HCT116 (cell line): ENCODE results near the gene CD3E. TPM values are rescaled to one million over a fixed set of nuclear protein-coding genes. Genes with fewer than 3 reads are reported as not detected.

Experiments
- ATAC-seq: fragments of 200-7000 bp; cut with Tn5 transposase; 2 replicates; pipeline ENCODE4 v1.9.1; 2020; ENCODE audit warnings: mild to moderate bottlenecking, moderate library complexity
- BruUV-seq: library from RNA; stranded (reverse); fragments of 400-500 nt; replicated peaks from 2 replicates; lab custom pipeline; 2021; lab: Mats Ljungman, UMichigan
- CTCF ChIA-PET: fragments of 300-600 bp; sonication (Branson Sonifier 250); formaldehyde crosslinking; loops from one replicate; lab custom pipeline; 2021; ENCODE audit warnings: antibody characterized with exemption; lab: Charles Lee
- POLR2A ChIA-PET: fragments of 300-600, 350-600 bp; sonication (Branson Sonifier 250); formaldehyde crosslinking; loops from one replicate; lab custom pipeline; 2021; ENCODE audit warnings: antibody characterized with exemption; lab: Charles Lee
- RAD21 ChIA-PET, 2 experiments: fragments of 300-600 bp; sonication (Branson Sonifier 250); formaldehyde crosslinking; loops; one replicate each; lab custom pipeline; 2023; ENCODE audit warnings: low total read pairs in 2 of 2; ENCODE audit not compliant: uncharacterized antibody in 2 of 2, unreplicated experiment in 2 of 2, low non-redundant PET in 1 of 2; lab: Charles Lee
- DNase-seq: peaks from one replicate; pipeline ENCODE4 v3.0.0-alpha.2; 2010; ENCODE audit warnings: low read depth, low spot score
- H2AFZ ChIP-seq: fragments of 200-600 bp; shearing (Covaris generic), sonication (generic); 2 replicates; pipeline ENCODE4 v1.6.1; 2017; ENCODE audit warnings: low read depth, mixed run types, mixed read lengths, antibody characterized with exemption, low read length; ENCODE audit not compliant: poor library complexity, severe bottlenecking
- H3K27ac ChIP-seq: 2 replicates; pipeline ENCODE4 v1.5.1; 2012; ENCODE audit warnings: low read depth, low read length
- H3K27me3 ChIP-seq: fragments of 200-600 bp; sonication (generic); 2 replicates; pipeline ENCODE4 v1.6.1; 2016; ENCODE audit warnings: mixed run types, low read length, mixed read lengths; ENCODE audit not compliant: insufficient read depth
- H3K36me3 ChIP-seq, 2 experiments: fragments of 200-500 bp in 1 of 2; fragments of 200-600 bp in 1 of 2; sonication (Bioruptor generic) in 1 of 2; sonication (generic) in 1 of 2; 2 replicates each; pipeline versions ENCODE4 v1.5.1 to v1.6.1; 2014 to 2016; ENCODE audit warnings: low read length in 2 of 2, inconsistent platforms in 1 of 2, mixed read lengths in 1 of 2, mixed run types in 1 of 2; ENCODE audit not compliant: insufficient read depth in 2 of 2, control insufficient read depth in 1 of 2
- H3K4me1 ChIP-seq, 2 experiments: fragments of 200-600 bp in 1 of 2; sonication (generic) in 1 of 2; 2 replicates each; pipeline versions ENCODE4 v1.5.1 to v1.6.1; 2012 to 2017; ENCODE audit warnings: low read length in 2 of 2, inconsistent platforms in 1 of 2, mild to moderate bottlenecking in 1 of 2, mixed read lengths in 1 of 2, mixed run types in 1 of 2, moderate library complexity in 1 of 2; ENCODE audit not compliant: insufficient read depth in 2 of 2, control insufficient read depth in 1 of 2
- H3K4me2 ChIP-seq: fragments of 200-600 bp; sonication (generic); 2 replicates; pipeline ENCODE4 v1.6.1; 2017; ENCODE audit warnings: mixed run types, low read length, mixed read lengths
- H3K4me3 ChIP-seq, 2 experiments: fragments of 200-600 bp in 1 of 2; sonication (generic) in 1 of 2; replicated peaks in 1 of 2; 2 replicates each; pipeline ENCODE4 v1.5.1; 2011 to 2016; ENCODE audit warnings: low read length in 2 of 2, control low read depth in 1 of 2, low read depth in 1 of 2, mild to moderate bottlenecking in 1 of 2, mixed read lengths in 1 of 2, mixed run types in 1 of 2
- H3K79me2 ChIP-seq: fragments of 200-600 bp; sonication (generic); 2 replicates; pipeline ENCODE4 v1.6.1; 2017; ENCODE audit warnings: mild to moderate bottlenecking, mixed run types, low read length, moderate library complexity, mixed read lengths; ENCODE audit not compliant: insufficient read depth
- H3K9ac ChIP-seq: fragments of 200-600 bp; sonication (generic); 2 replicates; pipeline ENCODE4 v1.6.1; 2016; ENCODE audit warnings: low read length, mixed read lengths
- H3K9me2 ChIP-seq: fragments of 200-600 bp; sonication (generic), shearing (Covaris generic); 2 replicates; pipeline ENCODE4 v1.6.1; 2017; ENCODE audit warnings: mixed run types, mild to moderate bottlenecking, moderate library complexity; ENCODE audit not compliant: insufficient read depth
- H3K9me3 ChIP-seq, 2 experiments: fragments of 200-500 bp in 1 of 2; fragments of 200-600 bp in 1 of 2; sonication (Bioruptor generic) in 1 of 2; sonication (generic) in 1 of 2; 2 replicates each; pipeline ENCODE4 v1.6.1; 2014 to 2017; ENCODE audit warnings: low read length in 2 of 2, mixed read lengths in 2 of 2, inconsistent platforms in 1 of 2, low read depth in 1 of 2, mild to moderate bottlenecking in 1 of 2, mixed run types in 1 of 2, moderate library complexity in 1 of 2; ENCODE audit not compliant: control insufficient read depth in 1 of 2, insufficient read depth in 1 of 2
- H4K20me1 ChIP-seq: fragments of 200-600 bp; sonication (generic), shearing (Covaris generic); 2 replicates; pipeline ENCODE4 v1.6.1; 2017; ENCODE audit warnings: mixed run types, mild to moderate bottlenecking, moderate library complexity; ENCODE audit not compliant: insufficient read depth
- ELF1 ChIP-seq: IDR thresholded peaks from 2 replicates; pipeline ENCODE4 v1.6.1; 2012; ENCODE audit warnings: low read depth, borderline replicate concordance
- EZH2phosphoT487 ChIP-seq: fragments of 200-600 bp; IDR thresholded peaks from 2 replicates; pipeline ENCODE4 v1.6.1; 2018; ENCODE audit warnings: antibody characterized with exemption, borderline replicate concordance
- FOSL1 ChIP-seq: IDR thresholded peaks from 2 replicates; pipeline ENCODE4 v1.6.1; 2012; ENCODE audit warnings: low read depth
- JUND ChIP-seq: IDR thresholded peaks from 2 replicates; pipeline ENCODE4 v1.6.1; 2012
- POLR2A ChIP-seq: IDR thresholded peaks from 2 replicates; pipeline ENCODE4 v1.7.0; 2011; ENCODE audit warnings: borderline replicate concordance; ENCODE audit not compliant: insufficient read depth, insufficient read length; ENCODE audit errors: extremely low read depth
- POLR2AphosphoS5 ChIP-seq: IDR thresholded peaks from 2 replicates; pipeline ENCODE4 v1.6.1; 2011; ENCODE audit warnings: mild to moderate bottlenecking, low read depth, low read length, moderate library complexity
- RAD21 ChIP-seq: IDR thresholded peaks from 2 replicates; pipeline ENCODE4 v1.6.1; 2012; ENCODE audit warnings: low read depth, mild to moderate bottlenecking
- SIN3A ChIP-seq: IDR thresholded peaks from 2 replicates; pipeline ENCODE4 v1.6.1; 2012; ENCODE audit warnings: low read depth
- SP1 ChIP-seq: IDR thresholded peaks from 2 replicates; pipeline ENCODE4 v1.6.1; 2012; ENCODE audit warnings: low read depth
- YY1 ChIP-seq: IDR thresholded peaks from 2 replicates; pipeline ENCODE4 v1.6.1; 2011; ENCODE audit warnings: low read length, low read depth, moderate library complexity, mild to moderate bottlenecking; ENCODE audit not compliant: insufficient replicate concordance; ENCODE audit errors: extremely low read depth
- intact Hi-C: fragments of 100-400 bp; cut with micrococcal nuclease; formaldehyde crosslinking; loops from 2 replicates; pipeline ENCODE4 v1.10.0; 2022
- total RNA-seq: library from RNA; stranded (reverse); gene quantifications from one replicate; pipeline ENCODE4 v1.2.1, GENCODE V29; 2021; ENCODE audit not compliant: unreplicated experiment
- TF ChIP-seq, protein P1 (sequence below): IDR thresholded peaks from 2 replicates; pipeline ENCODE4 v1.6.1; 2012; ENCODE audit warnings: low read depth
- TF ChIP-seq, protein P2 (sequence below): IDR thresholded peaks from 2 replicates; pipeline ENCODE4 v1.6.1; 2012
- TF ChIP-seq, protein P3 (sequence below), 3 experiments: fragments of 200-600 bp in 1 of 3; sonication (generic) in 1 of 3; IDR thresholded peaks in 2 of 3; conservative IDR thresholded peaks in 1 of 3; 2 replicates each; pipeline ENCODE4 v1.5.1; 2012 to 2017; ENCODE audit warnings: low read depth in 2 of 3, low read length in 2 of 3, antibody characterized with exemption in 1 of 3, borderline replicate concordance in 1 of 3, control low read depth in 1 of 3, mild to moderate bottlenecking in 1 of 3, mixed read lengths in 1 of 3, mixed run types in 1 of 3, moderate library complexity in 1 of 3; ENCODE audit not compliant: insufficient read depth in 1 of 3

CD3E gene
- total RNA-seq, 1 experiment from 2014 or later, result 0.79 TPM

DNA sequence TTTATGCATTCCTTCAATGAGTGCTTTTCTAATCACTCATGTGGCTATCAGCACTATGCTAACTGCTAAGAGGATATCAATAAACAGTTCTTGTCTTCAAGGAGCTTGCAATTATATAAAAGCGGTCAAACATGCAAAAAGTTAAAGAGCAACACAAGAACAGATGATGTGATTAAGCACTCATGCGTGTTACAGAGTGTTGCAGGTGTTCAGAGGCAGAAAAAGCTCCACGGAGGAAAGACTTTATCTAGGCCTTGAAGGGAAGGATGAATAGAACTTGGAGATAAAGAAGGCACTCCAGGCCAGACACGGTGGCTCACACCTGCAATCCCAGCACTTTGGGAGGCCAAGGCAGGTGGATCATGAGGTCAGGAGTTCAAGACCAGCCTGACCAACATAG, 13.6 kb downstream of the CD3E start (continued):
- TF ChIP-seq, protein P1, sequence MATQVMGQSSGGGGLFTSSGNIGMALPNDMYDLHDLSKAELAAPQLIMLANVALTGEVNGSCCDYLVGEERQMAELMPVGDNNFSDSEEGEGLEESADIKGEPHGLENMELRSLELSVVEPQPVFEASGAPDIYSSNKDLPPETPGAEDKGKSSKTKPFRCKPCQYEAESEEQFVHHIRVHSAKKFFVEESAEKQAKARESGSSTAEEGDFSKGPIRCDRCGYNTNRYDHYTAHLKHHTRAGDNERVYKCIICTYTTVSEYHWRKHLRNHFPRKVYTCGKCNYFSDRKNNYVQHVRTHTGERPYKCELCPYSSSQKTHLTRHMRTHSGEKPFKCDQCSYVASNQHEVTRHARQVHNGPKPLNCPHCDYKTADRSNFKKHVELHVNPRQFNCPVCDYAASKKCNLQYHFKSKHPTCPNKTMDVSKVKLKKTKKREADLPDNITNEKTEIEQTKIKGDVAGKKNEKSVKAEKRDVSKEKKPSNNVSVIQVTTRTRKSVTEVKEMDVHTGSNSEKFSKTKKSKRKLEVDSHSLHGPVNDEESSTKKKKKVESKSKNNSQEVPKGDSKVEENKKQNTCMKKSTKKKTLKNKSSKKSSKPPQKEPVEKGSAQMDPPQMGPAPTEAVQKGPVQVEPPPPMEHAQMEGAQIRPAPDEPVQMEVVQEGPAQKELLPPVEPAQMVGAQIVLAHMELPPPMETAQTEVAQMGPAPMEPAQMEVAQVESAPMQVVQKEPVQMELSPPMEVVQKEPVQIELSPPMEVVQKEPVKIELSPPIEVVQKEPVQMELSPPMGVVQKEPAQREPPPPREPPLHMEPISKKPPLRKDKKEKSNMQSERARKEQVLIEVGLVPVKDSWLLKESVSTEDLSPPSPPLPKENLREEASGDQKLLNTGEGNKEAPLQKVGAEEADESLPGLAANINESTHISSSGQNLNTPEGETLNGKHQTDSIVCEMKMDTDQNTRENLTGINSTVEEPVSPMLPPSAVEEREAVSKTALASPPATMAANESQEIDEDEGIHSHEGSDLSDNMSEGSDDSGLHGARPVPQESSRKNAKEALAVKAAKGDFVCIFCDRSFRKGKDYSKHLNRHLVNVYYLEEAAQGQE, result no peak
- TF ChIP-seq POLR2AphosphoS5 (no peak), YY1 (no peak), ELF1 (no peak), POLR2A (no peak)
- TF ChIP-seq, protein P2, sequence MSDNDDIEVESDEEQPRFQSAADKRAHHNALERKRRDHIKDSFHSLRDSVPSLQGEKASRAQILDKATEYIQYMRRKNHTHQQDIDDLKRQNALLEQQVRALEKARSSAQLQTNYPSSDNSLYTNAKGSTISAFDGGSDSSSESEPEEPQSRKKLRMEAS, result no peak

DNA sequence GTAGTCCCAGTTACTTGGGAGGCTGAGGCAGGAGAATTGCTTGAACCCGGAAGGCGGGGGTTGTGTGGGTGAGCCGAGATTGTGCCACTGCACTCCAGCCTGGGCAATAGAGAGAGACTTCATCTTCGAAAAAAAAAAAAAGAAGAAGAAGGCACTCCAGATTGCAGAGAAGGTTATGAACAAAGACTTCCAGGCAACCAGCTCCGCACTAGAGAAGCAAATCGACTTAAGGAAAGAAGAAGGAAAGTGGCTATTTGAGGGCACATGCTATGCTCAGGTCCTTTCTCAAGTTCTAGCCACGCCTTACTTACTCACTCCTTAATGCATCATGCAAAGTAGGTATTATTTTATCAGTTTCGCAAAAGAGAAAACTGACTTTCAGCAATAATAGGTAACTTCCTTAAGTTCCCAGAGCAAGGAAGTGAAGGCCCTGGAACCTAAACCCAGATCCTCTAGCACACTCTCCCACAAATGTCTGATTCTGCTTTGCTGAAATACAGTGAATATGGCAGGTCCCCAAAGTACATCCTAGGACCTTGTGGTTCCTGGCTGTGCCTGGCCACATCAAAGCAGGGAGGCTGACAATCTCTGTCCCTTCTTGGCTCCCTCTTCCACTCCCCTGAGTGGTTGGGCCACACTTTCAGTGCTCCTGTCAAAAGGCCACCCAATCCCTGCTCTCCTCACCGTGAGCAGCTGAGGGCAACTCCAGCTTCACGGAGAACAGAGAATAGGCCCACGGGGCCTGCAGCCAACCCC, 14.2 kb downstream of the CD3E start:
- no peak overlapping the region for H3K4me3 ChIP-seq
- H3K9me3 ChIP-seq, result no peaks in the 10 kb centered on the region
- no peak overlapping the region for H2AFZ ChIP-seq
- H3K4me2 ChIP-seq, result no peak overlapping the region
- ChIA-PET CTCF (no interaction called here), POLR2A (no interaction called here), RAD21 (no interaction called here)
- intact Hi-C loops, result no loop called here
- H3K36me3 ChIP-seq, result no peaks in the 10 kb centered on the region
- peaks cover 0 to 6% of the 10 kb centered on the region in 2 experiments; a peak in 2 of 4 replicates for H3K4me1 ChIP-seq
- no peaks in the 10 kb centered on the region for H3K79me2 ChIP-seq
- ATAC-seq, result no peak
- no TSS peak for BruUV-seq
- 0 out of 2 replicates have a peak, but pooled peaks cover 2% of the 10 kb centered on the region for H3K9me2 ChIP-seq
- DNase-seq, result no peak
- H3K27me3 ChIP-seq, result no peaks in the 10 kb centered on the region
- H3K27ac ChIP-seq, result no peak overlapping the region
- no peak overlapping the region for H3K9ac ChIP-seq
- TF ChIP-seq, protein P3, sequence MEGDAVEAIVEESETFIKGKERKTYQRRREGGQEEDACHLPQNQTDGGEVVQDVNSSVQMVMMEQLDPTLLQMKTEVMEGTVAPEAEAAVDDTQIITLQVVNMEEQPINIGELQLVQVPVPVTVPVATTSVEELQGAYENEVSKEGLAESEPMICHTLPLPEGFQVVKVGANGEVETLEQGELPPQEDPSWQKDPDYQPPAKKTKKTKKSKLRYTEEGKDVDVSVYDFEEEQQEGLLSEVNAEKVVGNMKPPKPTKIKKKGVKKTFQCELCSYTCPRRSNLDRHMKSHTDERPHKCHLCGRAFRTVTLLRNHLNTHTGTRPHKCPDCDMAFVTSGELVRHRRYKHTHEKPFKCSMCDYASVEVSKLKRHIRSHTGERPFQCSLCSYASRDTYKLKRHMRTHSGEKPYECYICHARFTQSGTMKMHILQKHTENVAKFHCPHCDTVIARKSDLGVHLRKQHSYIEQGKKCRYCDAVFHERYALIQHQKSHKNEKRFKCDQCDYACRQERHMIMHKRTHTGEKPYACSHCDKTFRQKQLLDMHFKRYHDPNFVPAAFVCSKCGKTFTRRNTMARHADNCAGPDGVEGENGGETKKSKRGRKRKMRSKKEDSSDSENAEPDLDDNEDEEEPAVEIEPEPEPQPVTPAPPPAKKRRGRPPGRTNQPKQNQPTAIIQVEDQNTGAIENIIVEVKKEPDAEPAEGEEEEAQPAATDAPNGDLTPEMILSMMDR (IDR thresholded peaks at IDR 0.05 in 2 of 3, conservative IDR thresholded peaks at IDR 0.05 in 1 of 3; ENCODE audit: borderline replicate concordance in 1 of 3, insufficient read depth in 1 of 3, low read depth in 2 of 3, low read length in 2 of 3), result no peak
- TF ChIP-seq YY1, result no peak
- TF ChIP-seq SIN3A, result no peak
- no peak for TF ChIP-seq RAD21
- TF ChIP-seq FOSL1, result no peak
- TF ChIP-seq JUND, result no peak
- TF ChIP-seq POLR2AphosphoS5, result no peak
- TF ChIP-seq, protein P1, result no peak
- TF ChIP-seq EZH2phosphoT487, result no peak
- TF ChIP-seq SP1, result no peak
- no peaks in the 10 kb centered on the region for H4K20me1 ChIP-seq
